Activated naive CD8-positive, alpha-beta T cell treated with anti-CD3 and anti-CD28 coated beads, Interleukin-2, amount 10 ng/mL, durations not matched to agents 7 days and 5 days (primary cell): ENCODE results near the gene CDK10. TPM values are rescaled to one million over a fixed set of nuclear protein-coding genes. Genes with fewer than 3 reads are reported as not detected.

ENCODE experiments used
- ATAC-seq: fragments of 150-1000 bp; cut with Tn5 transposase; one replicate; pipeline ENCODE4 v1.10.0; 2021; ENCODE audit warnings: low read depth, moderate library complexity
- POLR2A ChIA-PET: fragments of 350-600 bp; sonication (Branson Sonifier 250); formaldehyde crosslinking; loops from one replicate; lab custom pipeline; 2021; ENCODE audit warnings: antibody characterized with exemption; lab: Charles Lee
- DNase-seq: peaks from one replicate; pipeline ENCODE4 v3.0.0; 2021
- H3K27ac Mint-ChIP-seq: one replicate; pipeline ENCODE4 v1.8.0; 2022; ENCODE audit warnings: mild to moderate bottlenecking, mixed read lengths
- H3K27me3 Mint-ChIP-seq: one replicate; pipeline ENCODE4 v1.8.0; 2022; ENCODE audit warnings: mild to moderate bottlenecking, moderate library complexity, mixed read lengths
- H3K36me3 Mint-ChIP-seq: one replicate; pipeline ENCODE4 v1.8.0; 2021; ENCODE audit warnings: mild to moderate bottlenecking, mixed read lengths
- H3K4me1 Mint-ChIP-seq: one replicate; pipeline ENCODE4 v1.8.0; 2021; ENCODE audit warnings: mixed read lengths
- H3K4me3 Mint-ChIP-seq: one replicate; pipeline ENCODE4 v1.8.0; 2022; ENCODE audit warnings: mild to moderate bottlenecking, moderate library complexity, mixed read lengths
- H3K9me3 Mint-ChIP-seq: one replicate; pipeline ENCODE4 v1.8.0; 2021; ENCODE audit warnings: mixed read lengths
- total RNA-seq, 2 experiments: library from RNA; stranded (reverse); gene quantifications; one replicate each; pipeline ENCODE4 v1.2.3, GENCODE V29; 2021

The CDK10 gene
- total RNA-seq, 2 experiments from 2014 or later: 103 to 104 TPM

DNA sequence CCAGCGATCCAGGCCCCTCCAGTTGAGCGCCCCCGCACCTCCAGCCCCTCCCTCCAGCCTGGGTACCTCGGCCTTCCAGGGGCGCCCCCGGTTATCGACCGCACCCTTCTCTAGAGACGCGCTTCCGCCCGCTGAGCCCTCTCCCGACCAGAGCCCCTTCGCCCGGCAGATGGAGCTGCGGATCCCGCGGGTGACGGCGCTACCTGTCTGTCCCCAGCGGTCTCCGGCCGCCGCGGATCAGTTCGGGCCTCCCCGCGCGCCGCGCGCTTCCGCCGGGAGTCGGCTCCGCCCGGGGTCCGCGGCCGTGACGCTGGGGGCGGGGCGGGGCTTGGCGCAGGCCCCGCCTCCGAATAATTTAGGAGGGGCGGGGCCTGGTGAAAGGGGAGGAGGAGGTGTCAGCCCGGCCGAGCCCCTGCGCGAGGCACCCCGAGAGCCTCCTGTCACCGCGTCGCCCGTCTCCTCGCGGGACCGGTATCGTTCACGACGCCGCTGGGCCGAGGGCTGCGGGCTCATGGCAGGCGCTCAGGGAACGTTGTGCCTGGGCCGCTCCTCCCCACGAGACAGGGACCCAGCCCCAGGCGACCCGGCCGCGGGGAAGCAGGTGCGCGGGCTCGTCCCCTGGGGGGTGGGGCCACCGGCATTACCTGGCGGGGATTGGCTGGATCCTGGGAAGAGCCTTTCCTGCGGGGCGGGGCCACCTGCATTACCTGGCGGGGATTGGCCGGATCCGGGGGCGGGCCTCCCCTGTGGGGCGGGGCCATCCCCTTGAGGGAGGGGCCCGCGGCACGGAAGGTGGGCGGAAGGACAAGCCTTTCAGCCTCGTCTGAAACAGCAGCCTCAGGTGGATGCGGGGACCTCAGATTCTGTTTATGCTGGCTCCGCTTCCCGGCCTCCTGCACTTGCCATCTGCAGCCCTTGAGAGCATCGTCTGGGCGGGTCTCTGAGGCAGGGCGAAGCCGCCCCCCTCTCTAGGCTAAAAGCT, 15.2 kb downstream of the CDK10 start, which contains the start of gene SPATA2L:
SPATA2L (minus strand) TSS at position 281 of the 982 bp plus-strand sequence. CDS start 473 bp downstream, outside the sequence.
- ATAC-seq: peak; percentile 74
- H3K4me3 Mint-ChIP-seq: peak within 1 kb of the TSS; percentile 85
- peak within 1 kb of the TSS; percentile 74 for H3K27ac Mint-ChIP-seq
- peak; percentile 99 for DNase-seq
- no peaks in the 10 kb centered on the region for H3K9me3 Mint-ChIP-seq
- H3K4me1 Mint-ChIP-seq: peaks cover 12% of the 10 kb centered on the region
- POLR2A ChIA-PET: interaction anchor here (0.5 to 5.1 kb wide), 13 partner anchors 10 to 1734 kb away, joined by 3 to 28 read pairs (median 4); partner anchors contain the start of genes CDK10, TCF25 and VPS9D1
- no peaks in the 10 kb centered on the region for H3K27me3 Mint-ChIP-seq
- no peaks in the 10 kb centered on the region for H3K36me3 Mint-ChIP-seq

DNA sequence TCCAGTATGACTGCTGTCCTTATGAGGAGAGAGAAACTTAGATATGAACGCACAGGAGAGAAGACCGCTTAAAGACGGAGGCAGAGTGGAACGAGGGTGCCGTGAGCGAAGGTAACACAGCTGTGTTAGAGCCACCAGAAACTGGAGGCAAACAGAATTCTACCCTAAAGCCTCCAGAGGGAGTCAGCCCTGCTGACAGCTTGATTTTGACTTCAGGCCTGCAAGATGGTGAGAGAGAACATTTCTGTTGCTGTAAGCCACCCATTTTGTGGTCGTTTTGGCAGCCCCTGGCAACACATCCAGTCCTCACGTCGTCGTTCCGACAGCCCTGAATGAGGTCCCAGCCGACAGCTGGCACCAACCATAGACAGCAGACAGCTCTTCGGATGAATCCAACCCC, 17.8 kb downstream of the CDK10 start:
- peaks cover 9% of the 10 kb centered on the region for H3K4me1 Mint-ChIP-seq

DNA sequence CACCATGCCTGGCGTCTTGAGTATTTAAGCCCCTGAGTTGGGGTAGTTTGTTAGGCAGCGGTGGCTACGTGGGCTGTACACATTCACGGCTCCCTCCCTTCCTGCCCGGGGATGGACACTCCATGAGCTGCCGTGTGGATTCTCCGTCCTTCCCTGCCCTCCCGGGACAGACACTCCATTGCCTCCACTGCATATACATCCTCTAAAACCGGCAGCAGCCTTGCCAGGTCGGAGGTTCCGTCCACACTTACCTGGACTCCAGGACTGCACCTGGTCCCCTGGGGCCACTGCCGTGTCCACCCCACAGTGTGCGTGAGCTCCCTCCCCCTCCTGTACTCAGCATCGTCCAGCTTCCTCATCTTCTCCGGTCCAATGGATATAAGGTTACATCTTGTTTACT, 18.5 kb downstream of the CDK10 start:
- Mint-ChIP-seq H3K4me1 (peaks cover 9% of the 10 kb centered on the region), H3K27me3 (no peaks in the 10 kb centered on the region), H3K4me3 (no peak overlapping the region), H3K9me3 (no peaks in the 10 kb centered on the region), H3K36me3 (no peaks in the 10 kb centered on the region), H3K27ac (no peak overlapping the region)
- no peak for DNase-seq
- ATAC-seq: no peak
- POLR2A ChIA-PET: interaction anchor here (1.3 to 1.4 kb wide), 3 partner anchors 19 to 87 kb away, joined by 3 to 8 read pairs (median 3); no protein-coding TSS in a partner anchor

More for the DNA sequence above, 17.8 kb downstream of the CDK10 start:
- no peaks in the 10 kb centered on the region for H3K9me3 Mint-ChIP-seq
- H3K36me3 Mint-ChIP-seq: no peaks in the 10 kb centered on the region
- no peaks in the 10 kb centered on the region for H3K27me3 Mint-ChIP-seq
- no peak overlapping the region for H3K27ac Mint-ChIP-seq
- no peak overlapping the region for H3K4me3 Mint-ChIP-seq
- DNase-seq (no peak), ATAC-seq (no peak)
- POLR2A ChIA-PET: interaction anchor here (1.4 kb wide), 1 partner anchor 88 kb away, joined by 3 read pairs; no protein-coding TSS in a partner anchor

DNA sequence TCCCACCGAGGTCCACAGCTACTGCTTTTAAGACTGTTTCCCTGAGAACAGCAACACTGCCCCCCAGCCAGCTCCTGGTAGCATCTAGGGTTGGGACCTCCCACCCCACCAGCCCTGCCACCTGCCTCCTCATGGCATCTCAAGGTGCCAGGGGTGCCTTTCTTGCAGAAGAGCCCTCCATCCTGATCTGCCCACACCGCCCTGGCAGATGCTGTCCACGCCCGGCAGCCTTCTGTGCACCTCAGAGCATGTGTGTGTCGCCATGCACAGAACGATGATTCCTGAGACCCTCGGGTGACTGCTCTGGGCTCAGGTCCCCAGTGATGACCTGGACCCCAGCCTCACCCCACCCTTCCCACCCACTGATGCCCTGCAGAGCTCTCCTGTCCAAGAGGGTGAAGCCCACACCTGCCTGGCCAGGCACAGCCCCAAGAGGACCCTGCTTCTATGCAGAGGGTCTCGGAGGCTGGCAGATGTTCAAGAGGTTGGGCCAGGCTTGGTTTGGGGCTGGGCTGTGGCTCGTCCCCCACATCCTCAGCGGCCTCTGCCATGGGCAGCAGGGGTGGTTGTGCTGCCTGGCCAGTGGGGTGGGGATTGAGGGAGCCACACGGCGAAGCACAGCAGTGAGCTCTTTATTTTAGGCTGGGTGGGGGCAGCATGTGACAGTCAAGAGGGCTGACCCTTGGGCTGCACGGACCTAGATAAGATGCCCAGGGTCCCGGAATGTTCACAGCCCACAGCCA, 20.2 kb downstream of the CDK10 start:
- POLR2A ChIA-PET: interaction anchor here (0.7 to 1.7 kb wide), 11 partner anchors 10 to 167 kb away, joined by 3 to 13 read pairs (median 4); partner anchors contain the start of gene TCF25
- DNase-seq (no peak), ATAC-seq (no peak)
- Mint-ChIP-seq H3K9me3 (no peaks in the 10 kb centered on the region), H3K36me3 (no peaks in the 10 kb centered on the region), H3K27me3 (no peaks in the 10 kb centered on the region), H3K4me3 (no peak overlapping the region), H3K4me1 (peaks cover 9% of the 10 kb centered on the region), H3K27ac (no peak overlapping the region)

DNA sequence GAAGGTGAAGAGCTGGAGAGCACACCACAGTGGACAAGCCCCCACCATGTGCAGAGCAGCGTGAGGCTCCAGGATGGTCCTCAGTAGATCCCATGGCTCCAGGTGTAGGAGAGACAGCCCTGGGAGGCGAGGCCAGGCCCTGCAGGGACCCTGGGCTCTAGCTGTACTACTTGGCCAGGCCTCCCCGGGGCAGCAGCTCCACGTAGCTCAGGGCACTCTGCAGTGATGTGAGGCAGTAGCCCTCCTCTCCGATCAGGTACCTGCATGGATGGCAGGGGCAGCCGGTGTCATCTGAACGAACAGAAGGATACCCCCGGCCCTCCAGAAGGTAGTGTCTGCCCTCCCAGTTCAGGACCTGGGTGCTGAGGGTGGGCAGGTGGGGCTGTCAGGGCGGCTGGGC, 21.2 kb downstream of the CDK10 start:
- H3K4me1 Mint-ChIP-seq: peaks cover 5% of the 10 kb centered on the region
- no peaks in the 10 kb centered on the region for H3K9me3 Mint-ChIP-seq
- no peak for ATAC-seq
- H3K4me3 Mint-ChIP-seq: no peak overlapping the region
- no peaks in the 10 kb centered on the region for H3K27me3 Mint-ChIP-seq
- POLR2A ChIA-PET: interaction anchor here (0.6 to 0.8 kb wide), 2 partner anchors 54 to 86 kb away, joined by 3 to 6 read pairs; no protein-coding TSS in a partner anchor
- no peak for DNase-seq
- H3K27ac Mint-ChIP-seq: no peak overlapping the region
- H3K36me3 Mint-ChIP-seq: no peaks in the 10 kb centered on the region

DNA sequence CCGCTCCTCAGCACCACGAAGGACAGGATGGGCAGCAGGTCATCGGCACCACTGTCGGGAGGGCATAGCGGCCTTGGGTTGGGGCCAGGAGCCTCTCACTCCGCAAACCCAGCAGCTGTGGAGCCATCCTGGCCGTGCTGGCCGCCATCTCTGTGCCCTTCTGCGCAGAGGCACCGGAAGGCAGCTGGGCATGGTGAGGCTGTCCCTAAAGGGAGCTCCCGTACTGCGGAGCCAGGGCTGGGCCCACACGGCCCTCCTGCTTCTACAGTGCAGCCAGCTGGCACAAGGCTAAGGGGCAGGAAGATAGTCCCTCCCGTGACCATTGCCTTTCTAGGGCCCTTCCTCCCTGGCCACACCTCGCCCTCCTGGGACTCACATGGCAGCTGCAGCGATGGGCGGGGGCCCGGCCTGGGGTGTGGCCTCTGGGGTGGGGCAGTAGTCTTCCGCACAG, 22.0 kb downstream of the CDK10 start:
- H3K27me3 Mint-ChIP-seq: no peaks in the 10 kb centered on the region
- no peaks in the 10 kb centered on the region for H3K9me3 Mint-ChIP-seq
- POLR2A ChIA-PET: interaction anchor here (1.6 kb wide), 1 partner anchor 16 kb away, joined by 7 read pairs; no protein-coding TSS in a partner anchor
- no peaks in the 10 kb centered on the region for H3K36me3 Mint-ChIP-seq
- ATAC-seq: no peak
- H3K4me3 Mint-ChIP-seq: no peak overlapping the region
- peaks cover 5% of the 10 kb centered on the region for H3K4me1 Mint-ChIP-seq
- DNase-seq: no peak
- H3K27ac Mint-ChIP-seq: no peak overlapping the region

DNA sequence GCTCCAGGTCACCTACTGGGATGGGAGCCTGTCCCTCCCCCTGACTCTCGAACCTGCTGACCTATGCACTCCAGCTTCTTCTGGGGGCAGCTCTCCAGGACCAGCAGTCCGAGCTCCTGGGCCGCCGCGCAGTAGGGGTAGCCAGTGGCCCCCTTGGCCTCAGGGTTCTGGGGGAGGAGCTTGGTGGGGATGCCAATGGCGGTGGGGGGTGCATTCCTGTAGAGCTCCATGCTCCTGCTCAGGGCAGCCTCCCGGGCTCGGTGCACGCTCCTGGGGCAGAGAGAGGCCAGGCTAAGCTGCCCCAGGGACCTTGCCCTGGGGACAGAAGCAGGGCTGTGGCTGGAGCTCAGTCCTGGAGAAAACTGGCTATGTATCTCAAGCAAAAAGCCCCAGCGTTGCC, 22.7 kb downstream of the CDK10 start:
- Mint-ChIP-seq H3K4me3 (no peak overlapping the region), H3K27ac (no peak overlapping the region), H3K4me1 (peaks cover 5% of the 10 kb centered on the region), H3K9me3 (no peaks in the 10 kb centered on the region), H3K27me3 (no peaks in the 10 kb centered on the region), H3K36me3 (no peaks in the 10 kb centered on the region)
- no peak for DNase-seq
- POLR2A ChIA-PET: interaction anchor here (1.6 kb wide), 2 partner anchors 15 to 155 kb away, joined by 5 to 7 read pairs; no protein-coding TSS in a partner anchor
- no peak for ATAC-seq

DNA sequence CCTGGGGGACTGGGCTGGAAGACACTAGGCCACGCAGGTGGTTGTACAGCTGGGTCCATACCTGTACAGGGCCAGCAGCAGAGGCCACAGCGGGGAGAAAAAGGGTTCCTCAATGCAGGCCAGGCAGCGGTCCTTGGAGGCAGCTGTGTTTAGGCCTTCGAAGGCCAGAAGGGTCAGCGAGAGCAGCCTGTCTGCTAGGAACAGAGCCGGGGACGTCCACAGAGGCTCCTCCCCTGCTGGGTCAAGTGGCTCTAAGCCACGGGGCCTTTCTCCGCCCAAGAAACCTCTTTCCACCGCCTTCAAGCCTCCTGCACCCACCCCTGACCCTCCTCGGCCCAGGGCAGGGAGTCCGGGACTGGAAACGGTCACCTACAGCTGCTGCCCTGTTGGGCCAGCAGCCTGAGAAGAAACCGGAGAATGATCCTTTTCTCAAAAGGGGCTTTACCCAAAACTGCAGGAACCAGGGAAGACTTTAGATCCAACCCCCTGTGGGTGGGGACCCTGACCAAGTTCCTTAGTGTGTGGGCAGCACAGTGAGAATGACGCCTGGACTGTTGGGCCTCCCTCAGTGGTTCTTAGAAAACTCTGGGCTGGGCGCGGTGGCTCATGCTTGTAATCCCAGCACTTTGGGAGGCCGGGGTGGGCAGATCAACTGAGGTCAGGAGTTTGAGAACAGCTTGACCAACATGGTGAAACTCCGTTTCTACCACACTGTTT, 23.4 kb downstream of the CDK10 start:
- Mint-ChIP-seq H3K36me3 (peaks cover 3% of the 10 kb centered on the region), H3K9me3 (peaks cover under 1% of the 10 kb centered on the region), H3K27me3 (no peaks in the 10 kb centered on the region), H3K4me3 (no peak overlapping the region), H3K27ac (no peak overlapping the region), H3K4me1 (peaks cover 6% of the 10 kb centered on the region)
- no peak for ATAC-seq
- POLR2A ChIA-PET: interaction anchor here (1.6 kb wide), 2 partner anchors 14 to 154 kb away, joined by 5 to 7 read pairs; no protein-coding TSS in a partner anchor
- no peak for DNase-seq

DNA sequence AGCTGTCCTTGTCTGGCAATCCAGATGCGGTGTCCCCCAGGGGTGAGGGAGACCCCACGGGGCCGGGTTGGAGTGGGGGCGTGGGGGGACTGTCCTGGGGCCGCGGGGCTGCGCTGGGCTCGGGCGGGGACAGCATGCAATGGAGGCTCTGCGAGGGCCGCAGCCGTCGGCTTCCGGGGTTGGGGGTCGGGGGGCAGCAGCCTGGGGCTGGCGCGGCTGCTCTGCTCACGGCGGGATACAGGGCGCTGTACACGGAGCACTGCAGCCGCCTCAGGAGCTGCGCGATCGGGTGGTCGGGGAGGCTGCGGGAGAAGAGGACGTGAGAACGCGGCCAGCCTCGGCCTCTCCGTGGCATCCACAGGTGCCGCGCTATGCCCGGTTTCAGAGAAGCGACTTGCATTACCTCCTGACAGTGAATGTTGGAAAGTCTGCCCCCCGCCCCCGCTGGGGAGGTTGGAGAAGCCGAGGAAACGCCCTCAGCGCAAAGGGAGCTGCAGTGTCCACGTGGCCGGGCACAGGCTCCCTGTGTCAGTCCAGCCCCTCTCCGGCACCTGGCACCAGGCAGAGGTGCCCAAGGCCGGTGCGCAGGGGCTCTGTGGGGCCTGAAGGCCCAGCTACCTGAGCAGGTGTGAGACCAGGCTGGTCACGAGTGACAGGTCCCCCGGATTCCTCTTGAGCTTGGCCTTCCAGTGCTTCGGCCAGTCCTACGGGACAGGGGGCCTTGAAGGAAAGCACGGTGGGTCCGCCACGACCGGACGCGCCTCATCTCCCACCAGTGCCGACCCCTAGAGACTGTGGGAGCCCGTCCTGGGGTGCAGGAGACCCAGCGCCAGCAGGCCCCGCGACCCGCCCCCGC, 24.4 kb downstream of the CDK10 start:
- Mint-ChIP-seq H3K4me3 (no peak overlapping the region), H3K4me1 (peaks cover 4% of the 10 kb centered on the region), H3K27ac (no peak overlapping the region), H3K9me3 (peaks cover 1% of the 10 kb centered on the region), H3K27me3 (no peaks in the 10 kb centered on the region), H3K36me3 (peaks cover 5% of the 10 kb centered on the region)
- POLR2A ChIA-PET: interaction anchor here (1.2 to 4.0 kb wide), 2 partner anchors 11 to 13 kb away, joined by 7 to 16 read pairs; no protein-coding TSS in a partner anchor
- ATAC-seq (peak; percentile 3), DNase-seq (no peak)

DNA sequence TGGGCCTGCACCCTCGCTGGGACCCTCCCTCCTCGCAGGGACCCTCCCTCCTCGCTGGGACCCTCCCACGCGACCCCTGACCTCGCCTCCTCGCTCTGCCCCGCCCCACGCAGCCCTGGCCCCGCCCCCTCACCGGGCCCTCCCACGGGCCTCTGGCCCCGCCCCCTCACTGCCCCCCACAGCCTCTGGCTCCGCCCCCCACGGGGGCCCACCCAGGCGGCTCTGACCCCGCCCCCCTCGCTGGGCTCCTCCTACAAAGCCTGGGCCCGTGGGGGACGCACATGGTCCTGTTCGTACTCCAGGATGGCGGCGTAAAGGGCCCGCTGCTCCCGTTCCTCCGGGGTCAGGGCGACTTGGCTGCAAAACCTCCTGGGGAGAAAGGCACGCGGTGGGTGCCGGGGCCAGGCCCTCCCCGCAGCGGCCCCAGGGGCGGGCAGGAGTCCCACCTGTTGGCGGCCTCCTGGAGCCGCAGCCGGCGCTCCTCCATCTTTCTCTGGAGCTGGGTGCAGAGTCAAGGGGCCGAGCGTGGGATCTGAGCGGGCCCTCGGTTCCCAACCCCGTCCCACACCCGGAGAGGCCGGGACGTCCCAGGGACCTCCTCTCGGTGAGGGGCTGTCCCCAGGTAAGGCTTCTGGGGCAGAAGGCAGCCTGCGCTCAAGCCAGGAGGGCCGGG, 25.2 kb downstream of the CDK10 start:
- Mint-ChIP-seq H3K4me1 (peaks cover 2% of the 10 kb centered on the region), H3K9me3 (peaks cover 1% of the 10 kb centered on the region), H3K27me3 (no peaks in the 10 kb centered on the region), H3K36me3 (peaks cover 5% of the 10 kb centered on the region), H3K27ac (peak overlapping the region; percentile 71), H3K4me3 (peak overlapping the region; percentile 80)
- peak; percentile 85 for ATAC-seq
- POLR2A ChIA-PET: interaction anchor here (0.7 to 4.0 kb wide), 3 partner anchors 9 to 12 kb away, joined by 3 to 16 read pairs (median 7); no protein-coding TSS in a partner anchor
- DNase-seq: peak; percentile 92

DNA sequence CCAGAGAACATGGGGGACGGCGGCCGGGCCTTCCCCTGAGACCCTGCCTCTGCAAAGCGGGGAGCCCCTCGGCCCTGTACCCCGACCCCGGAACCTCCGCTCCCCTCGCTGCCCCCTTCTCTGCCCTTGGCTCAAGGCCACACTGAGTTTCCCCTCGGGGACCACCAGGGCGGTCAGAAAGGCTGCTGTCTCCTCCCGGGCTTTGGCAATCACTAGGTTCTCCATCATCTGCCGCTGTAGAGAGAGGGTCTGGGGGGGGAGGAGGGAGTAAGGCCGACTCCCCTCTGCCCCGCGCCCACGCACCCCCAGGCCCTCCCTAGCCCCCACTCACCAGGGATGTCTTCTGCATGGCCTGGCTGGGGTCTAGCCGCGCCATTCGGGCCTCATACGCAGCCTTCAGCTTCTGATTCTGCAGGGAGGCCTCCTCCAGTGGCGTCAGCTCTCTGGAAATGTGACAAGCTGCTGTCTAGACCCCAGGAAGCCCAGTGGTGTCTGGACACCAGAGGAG, 25.8 kb downstream of the CDK10 start:
- peaks cover 5% of the 10 kb centered on the region for H3K36me3 Mint-ChIP-seq
- ATAC-seq (peak; percentile 4), DNase-seq (no peak)
- peaks cover 2% of the 10 kb centered on the region for H3K4me1 Mint-ChIP-seq
- peaks cover 1% of the 10 kb centered on the region for H3K9me3 Mint-ChIP-seq
- no peaks in the 10 kb centered on the region for H3K27me3 Mint-ChIP-seq
- POLR2A ChIA-PET: interaction anchor here (0.7 to 4.0 kb wide), 2 partner anchors 10 to 12 kb away, joined by 3 to 16 read pairs; no protein-coding TSS in a partner anchor
- H3K4me3 Mint-ChIP-seq: peak overlapping the region; percentile 80
- peak overlapping the region; percentile 71 for H3K27ac Mint-ChIP-seq
